Progenitor cell of endocrine pancreas (in vitro differentiated cells): ENCODE measurements around the gene ABCD2. TPM values are rescaled to one million over a fixed set of nuclear protein-coding genes. Genes with fewer than 3 reads are reported as not detected.

ENCODE experiments used
- DNase-seq: peaks from one replicate; pipeline ENCODE4 v3.0.0; 2021; ENCODE audit warnings: low spot score; ENCODE audit not compliant: unreplicated experiment
- H3K27ac Mint-ChIP-seq: 2 replicates; pipeline ENCODE4 v1.8.0; 2021; ENCODE audit warnings: mild to moderate bottlenecking, moderate library complexity, mixed read lengths
- H3K27me3 Mint-ChIP-seq: 2 replicates; pipeline ENCODE4 v1.8.0; 2021; ENCODE audit warnings: mixed read lengths
- H3K36me3 Mint-ChIP-seq: 2 replicates; pipeline ENCODE4 v1.8.0; 2022; ENCODE audit warnings: mixed read lengths; ENCODE audit not compliant: insufficient read depth
- H3K4me1 Mint-ChIP-seq: 2 replicates; pipeline ENCODE4 v1.8.0; 2021; ENCODE audit warnings: low read depth, mixed read lengths
- H3K4me3 Mint-ChIP-seq: 2 replicates; pipeline ENCODE4 v1.8.0; 2021; ENCODE audit warnings: low read depth, mild to moderate bottlenecking, moderate library complexity, mixed read lengths
- H3K9me3 Mint-ChIP-seq: 2 replicates; pipeline ENCODE4 v1.8.0; 2021; ENCODE audit warnings: low read depth, mixed read lengths
- total RNA-seq: library from RNA; stranded (reverse); gene quantifications from 2 replicates; pipeline ENCODE4 v1.2.1, GENCODE V29; 2021
- TF ChIP-seq, protein P1 (sequence below): fragments of 200-600 bp; sonication (generic); IDR thresholded peaks from one replicate; pipeline ENCODE4 v1.5.0; 2021; ENCODE audit warnings: antibody characterized with exemption, mild to moderate bottlenecking; ENCODE audit not compliant: unreplicated experiment

ABCD2 gene
- total RNA-seq, 1 donor from 2014 or later: not detected

DNA sequence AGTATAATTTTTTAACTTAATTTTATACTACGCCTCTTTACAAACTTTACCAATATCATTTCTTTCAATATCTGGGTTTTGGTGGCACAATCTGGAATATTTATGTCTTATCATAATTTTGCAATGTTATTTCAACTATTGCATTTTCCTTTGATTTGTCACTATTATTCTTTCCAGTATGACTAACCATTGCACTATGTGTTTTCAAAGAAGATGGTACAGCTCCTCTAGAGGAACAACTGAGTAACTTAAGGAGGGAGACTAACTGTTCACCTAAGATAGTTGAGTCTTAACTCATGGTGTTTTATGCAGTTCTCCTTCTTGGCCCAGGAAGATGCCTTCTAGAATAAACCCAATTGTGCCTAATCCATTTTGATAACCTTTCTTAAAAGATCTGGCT, 116.2 kb downstream of the ABCD2 start:
- H3K27me3 Mint-ChIP-seq: no peaks in the 10 kb centered on the region
- TF ChIP-seq, protein P1, sequence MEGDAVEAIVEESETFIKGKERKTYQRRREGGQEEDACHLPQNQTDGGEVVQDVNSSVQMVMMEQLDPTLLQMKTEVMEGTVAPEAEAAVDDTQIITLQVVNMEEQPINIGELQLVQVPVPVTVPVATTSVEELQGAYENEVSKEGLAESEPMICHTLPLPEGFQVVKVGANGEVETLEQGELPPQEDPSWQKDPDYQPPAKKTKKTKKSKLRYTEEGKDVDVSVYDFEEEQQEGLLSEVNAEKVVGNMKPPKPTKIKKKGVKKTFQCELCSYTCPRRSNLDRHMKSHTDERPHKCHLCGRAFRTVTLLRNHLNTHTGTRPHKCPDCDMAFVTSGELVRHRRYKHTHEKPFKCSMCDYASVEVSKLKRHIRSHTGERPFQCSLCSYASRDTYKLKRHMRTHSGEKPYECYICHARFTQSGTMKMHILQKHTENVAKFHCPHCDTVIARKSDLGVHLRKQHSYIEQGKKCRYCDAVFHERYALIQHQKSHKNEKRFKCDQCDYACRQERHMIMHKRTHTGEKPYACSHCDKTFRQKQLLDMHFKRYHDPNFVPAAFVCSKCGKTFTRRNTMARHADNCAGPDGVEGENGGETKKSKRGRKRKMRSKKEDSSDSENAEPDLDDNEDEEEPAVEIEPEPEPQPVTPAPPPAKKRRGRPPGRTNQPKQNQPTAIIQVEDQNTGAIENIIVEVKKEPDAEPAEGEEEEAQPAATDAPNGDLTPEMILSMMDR: no peak
- no peak for DNase-seq
- H3K9me3 Mint-ChIP-seq: no peaks in the 10 kb centered on the region
- H3K4me1 Mint-ChIP-seq: peaks cover 6% of the 10 kb centered on the region
- H3K4me3 Mint-ChIP-seq: no peak overlapping the region
- no peaks in the 10 kb centered on the region for H3K36me3 Mint-ChIP-seq
- no peak overlapping the region for H3K27ac Mint-ChIP-seq

DNA sequence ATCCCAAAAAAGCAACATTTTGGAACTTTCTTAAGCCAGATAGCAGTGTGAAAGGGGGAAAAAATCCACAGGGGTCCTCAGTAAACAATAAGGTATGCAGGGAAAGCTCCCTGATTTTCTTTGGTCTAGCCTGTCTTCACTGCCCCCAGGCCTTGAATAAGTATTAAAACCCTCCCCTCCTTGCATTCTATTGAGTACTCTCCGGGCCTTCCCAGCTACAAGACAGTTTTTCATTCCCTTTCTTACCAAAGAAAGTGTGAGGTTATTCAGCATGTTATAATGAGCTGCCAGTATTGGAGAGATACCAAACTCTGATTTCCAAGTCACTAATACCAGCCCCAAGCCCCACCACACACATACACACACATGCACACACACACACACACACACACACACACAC, 116.9 kb downstream of the ABCD2 start:
- no peaks in the 10 kb centered on the region for H3K36me3 Mint-ChIP-seq
- H3K9me3 Mint-ChIP-seq: no peaks in the 10 kb centered on the region
- H3K27ac Mint-ChIP-seq: no peak overlapping the region
- H3K4me3 Mint-ChIP-seq: no peak overlapping the region
- H3K4me1 Mint-ChIP-seq: peaks cover 6% of the 10 kb centered on the region
- TF ChIP-seq, protein P1: no peak
- no peak for DNase-seq
- H3K27me3 Mint-ChIP-seq: no peaks in the 10 kb centered on the region

Other genes starting within 250 kb of the ABCD2 start
- 54.1 and 57.3 TPM in 2 replicates for gene KIF21A, start 176.7 kb downstream of the ABCD2 start, total RNA-seq